ENCODE results near the gene SRPRA. TPM values are rescaled to one million over a fixed set of nuclear protein-coding genes. Genes with fewer than 3 reads are reported as not detected.

SRPRA gene
- 114 and 129 TPM in 2 replicates for total RNA-seq

GRCh38 chr11:126268708-126269579 is at the start of gene SRPRA, which contains the start of gene FOXRED1:
Gene SRPRA (minus strand): TSS chr11:126268895. CDS start chr11:126268804, 91 bp downstream.
Gene FOXRED1 (plus strand): TSS chr11:126269154. CDS start chr11:126269207, 53 bp downstream.

GRCh38 chr11:126303623-126304456 is 35.1 kb upstream of the SRPRA start, which contains the start of gene DCPS:
Gene DCPS (plus strand): TSS chr11:126304060. CDS start chr11:126304081, 21 bp downstream.

GRCh38 chr11:126282736-126283591 is 14.3 kb upstream of the SRPRA start, which contains the start of gene TIRAP:
Gene TIRAP (plus strand): TSS chr11:126283093. CDS start chr11:126290895, 7,802 bp downstream.

Other genes with a start within 250 kb of the SRPRA start
- gene CDON, start 206.0 kb downstream of the SRPRA start, total RNA-seq = 31.1 and 55.9 TPM in 2 replicates
- 22.5 and 31.6 TPM in 2 replicates for gene RPUSD4, start 57.2 kb downstream of the SRPRA start, total RNA-seq
- 14.6 and 14.9 TPM in 2 replicates for gene FAM118B, start 57.1 kb downstream of the SRPRA start, total RNA-seq
- 10.1 and 13.2 TPM in 2 replicates for gene FOXRED1, start 259 bp upstream of the SRPRA start, total RNA-seq
- 4.5 and 6.3 TPM in 2 replicates for gene TIRAP, start 14.2 kb upstream of the SRPRA start, total RNA-seq
- 7.9 and 10.5 TPM in 2 replicates for gene DCPS, start 35.2 kb upstream of the SRPRA start, total RNA-seq
- 35.0 and 35.1 TPM in 2 replicates for gene ST3GAL4, start 86.8 kb upstream of the SRPRA start, total RNA-seq

Data from smooth muscle cell of the pulmonary artery (primary cell).